GM23248 (cell line): Measurements from ENCODE around the gene WDR7. TPM values are rescaled to one million over a fixed set of nuclear protein-coding genes. Genes with fewer than 3 reads are reported as not detected.

Experiments used
- DNase-seq: peaks from one replicate; pipeline ENCODE4 v3.0.0-alpha.2; 2015
- H2AFZ ChIP-seq: fragments of 200-600 bp; sonication (generic); 2 replicates; pipeline ENCODE4 v1.6.1; 2016; ENCODE audit warnings: antibody characterized with exemption
- H3F3A ChIP-seq: fragments of 200-600 bp; sonication (generic); 2 replicates; pipeline ENCODE4 v1.6.1; 2016; ENCODE audit warnings: mild to moderate bottlenecking, antibody characterized with exemption, mixed run types; ENCODE audit not compliant: insufficient read depth
- H3K27ac ChIP-seq: fragments of 200-600 bp; sonication (generic); 2 replicates; pipeline ENCODE4 v1.5.1; 2016; ENCODE audit warnings: mild to moderate bottlenecking
- H3K27me3 ChIP-seq: fragments of 200-600 bp; sonication (generic); replicated peaks from 2 replicates; pipeline ENCODE4 v1.6.1; 2016; ENCODE audit warnings: mild to moderate bottlenecking; ENCODE audit not compliant: insufficient read depth
- H3K36me3 ChIP-seq: fragments of 200-600 bp; sonication (generic); 2 replicates; pipeline ENCODE4 v1.6.1; 2016; ENCODE audit warnings: low read depth, mild to moderate bottlenecking
- H3K4me1 ChIP-seq: fragments of 200-600 bp; sonication (generic); 2 replicates; pipeline ENCODE4 v1.6.1; 2016; ENCODE audit warnings: mild to moderate bottlenecking; ENCODE audit not compliant: insufficient read depth
- H3K4me2 ChIP-seq: fragments of 200-600 bp; sonication (generic); one replicate; pipeline ENCODE4 v1.6.1; 2016; ENCODE audit warnings: mild to moderate bottlenecking; ENCODE audit not compliant: unreplicated experiment
- H3K4me3 ChIP-seq: fragments of 200-600 bp; sonication (generic); 2 replicates; pipeline ENCODE4 v1.5.1; 2016; ENCODE audit warnings: mild to moderate bottlenecking
- H3K79me2 ChIP-seq: fragments of 200-600 bp; sonication (generic); 2 replicates; pipeline ENCODE4 v1.6.1; 2016; ENCODE audit warnings: mild to moderate bottlenecking; ENCODE audit not compliant: insufficient read depth
- H3K9ac ChIP-seq: fragments of 200-600 bp; sonication (generic); 2 replicates; pipeline ENCODE4 v1.6.1; 2016; ENCODE audit warnings: mild to moderate bottlenecking
- H3K9me2 ChIP-seq: fragments of 200-600 bp; sonication (generic); 2 replicates; pipeline ENCODE4 v1.6.1; 2016; ENCODE audit warnings: mixed run types, mild to moderate bottlenecking, moderate library complexity; ENCODE audit not compliant: insufficient read depth
- H3K9me3 ChIP-seq: fragments of 200-600 bp; sonication (generic); one replicate; pipeline ENCODE4 v1.6.1; 2017; ENCODE audit warnings: low read depth
- H4K20me1 ChIP-seq: fragments of 200-600 bp; sonication (generic); 2 replicates; pipeline ENCODE4 v1.6.0; 2016; ENCODE audit not compliant: insufficient read depth
- EZH2 ChIP-seq: fragments of 200-600 bp; sonication (generic); IDR thresholded peaks from 2 replicates; pipeline ENCODE4 v1.6.1; 2018; ENCODE audit warnings: antibody characterized with exemption, mild to moderate bottlenecking; ENCODE audit not compliant: insufficient read depth, poor library complexity, severe bottlenecking
- EZH2phosphoT487 ChIP-seq: fragments of 200-600 bp; sonication (generic); IDR thresholded peaks from 2 replicates; pipeline ENCODE4 v1.6.1; 2018; ENCODE audit warnings: antibody characterized with exemption, moderate library complexity, mild to moderate bottlenecking, low read depth; ENCODE audit not compliant: insufficient read depth
- WGBS, 2 experiments: methylation state at CpG; one replicate each; pipeline ENCODE4 v1.1.6; 2015 to 2017; ENCODE audit warnings: low lambda C conversion rate in 2 of 2, low coverage in 1 of 2; ENCODE audit errors: missing lambda C conversion rate in 2 of 2; 5-methylcytosine and 5-hydroxymethylcytosine counted together
- in situ Hi-C: fragments of 300-500 bp; cut with MboI; formaldehyde crosslinking; loops from 2 replicates; pipeline ENCODE4 v1.15.0; 2020
- polyA plus RNA-seq: library from polyadenylated mRNA; unstranded; fragments of >200 nt; fragmentation: Nextera tagmentation; extraction: Ambion mirVana; gene quantifications from 2 replicates; pipeline ENCODE4 v1.2.1, GENCODE V29; 2016
- total RNA-seq: library from RNA; depleted of rRNA; stranded (reverse); fragments of >200 nt; shearing (Covaris generic); gene quantifications from 2 replicates; pipeline ENCODE4 v1.2.3, GENCODE V29; 2014

Gene WDR7
- total and polyA plus RNA-seq, 2 experiments from 2014 or later: 6.7 to 8.3 TPM

DNA sequence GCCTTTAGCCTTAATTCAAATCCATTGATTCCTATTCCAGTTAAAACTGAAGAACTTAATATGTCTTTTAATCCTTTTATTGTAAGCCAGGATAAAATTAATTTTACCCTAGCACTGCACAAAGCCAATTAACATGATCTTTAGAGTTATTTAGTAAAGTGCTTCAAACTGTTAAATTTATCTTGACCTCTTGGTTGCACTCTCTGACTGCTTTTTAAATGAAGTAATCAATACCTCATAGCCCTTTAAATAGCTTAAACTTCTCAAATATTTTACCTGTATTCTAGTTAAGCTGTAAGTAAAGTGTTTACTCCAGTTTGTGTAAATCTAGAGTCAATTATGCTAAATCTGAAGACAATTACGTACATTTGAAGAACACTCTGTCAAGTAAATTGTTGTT is 221.0 kb downstream of the WDR7 start:
- Histone ChIP-seq H3K27ac (no peak overlapping the region), H3K27me3 (no peaks in the 10 kb centered on the region), H3K4me2 (no peak overlapping the region), H3K9me2 (no peaks in the 10 kb centered on the region), H3K9me3 (no peaks in the 10 kb centered on the region), H2AFZ (no peak overlapping the region), H3K79me2 (no peaks in the 10 kb centered on the region), H4K20me1 (no peaks in the 10 kb centered on the region), H3K36me3 (no peaks in the 10 kb centered on the region), H3F3A (no peaks in the 10 kb centered on the region), H3K9ac (no peak overlapping the region), H3K4me3 (no peak overlapping the region), H3K4me1 (no peaks in the 10 kb centered on the region)
- WGBS, 2 experiments: 96% methylated on average over 1 of the region's 1 CpG
- TF ChIP-seq EZH2 (no peak), EZH2phosphoT487 (no peak)
- no peak for DNase-seq
- in situ Hi-C loops: loop anchor here (25.0 kb wide), 1 partner anchor 565 kb away; the partner anchor contains the start of gene ONECUT2

DNA sequence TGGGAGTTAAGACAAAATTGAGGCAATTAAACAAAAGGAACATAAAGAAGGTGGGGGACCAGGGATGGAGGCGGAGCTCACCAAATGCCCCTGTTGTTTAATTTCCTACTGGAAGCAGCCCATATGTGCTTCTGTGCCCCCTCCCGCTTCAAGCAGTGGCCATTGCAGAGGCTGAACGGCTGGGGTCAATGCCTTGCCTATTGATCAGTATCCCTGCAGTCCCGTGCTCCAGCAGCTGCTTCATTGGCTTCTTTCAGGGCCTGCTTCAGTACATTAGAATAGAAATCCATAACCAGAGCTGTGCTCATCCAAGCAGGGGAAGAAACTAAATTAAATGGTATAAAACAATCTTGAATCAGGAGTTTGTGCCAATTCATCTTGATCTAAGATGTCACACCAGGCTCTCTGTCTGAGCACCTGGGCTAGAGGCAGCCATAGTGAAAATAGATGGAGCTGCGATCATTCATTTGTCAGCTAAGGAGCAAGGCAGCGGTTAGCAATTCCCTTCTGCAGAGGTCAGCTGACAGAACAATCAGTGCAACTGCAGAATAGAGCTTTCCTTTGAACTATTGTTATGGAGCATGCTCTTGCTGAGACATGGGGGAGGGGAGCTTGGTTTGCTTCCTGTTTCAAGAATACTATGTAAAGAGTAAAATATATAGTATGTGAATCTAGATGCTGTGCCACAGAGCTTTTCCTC is 222.4 kb downstream of the WDR7 start:
- H3F3A ChIP-seq: no peaks in the 10 kb centered on the region
- no peak overlapping the region for H3K27ac ChIP-seq
- DNase-seq: no peak
- H3K27me3 ChIP-seq: no peaks in the 10 kb centered on the region
- no peaks in the 10 kb centered on the region for H3K9me3 ChIP-seq
- H3K4me1 ChIP-seq: no peaks in the 10 kb centered on the region
- H3K36me3 ChIP-seq: no peaks in the 10 kb centered on the region
- in situ Hi-C loops: loop anchor here (25.0 kb wide), 1 partner anchor 564 kb away; the partner anchor contains the start of gene ONECUT2
- H3K79me2 ChIP-seq: no peaks in the 10 kb centered on the region
- no peak overlapping the region for H3K4me3 ChIP-seq
- TF ChIP-seq EZH2phosphoT487 (no peak), EZH2 (no peak)
- H3K9ac ChIP-seq: no peak overlapping the region
- H2AFZ ChIP-seq: no peak overlapping the region
- whole genome bisulfite sequencing, 2 experiments: 95 to 98% methylated on average over 6 of the region's 6 CpGs
- no peaks in the 10 kb centered on the region for H3K9me2 ChIP-seq
- H4K20me1 ChIP-seq: no peaks in the 10 kb centered on the region
- H3K4me2 ChIP-seq: no peak overlapping the region

DNA sequence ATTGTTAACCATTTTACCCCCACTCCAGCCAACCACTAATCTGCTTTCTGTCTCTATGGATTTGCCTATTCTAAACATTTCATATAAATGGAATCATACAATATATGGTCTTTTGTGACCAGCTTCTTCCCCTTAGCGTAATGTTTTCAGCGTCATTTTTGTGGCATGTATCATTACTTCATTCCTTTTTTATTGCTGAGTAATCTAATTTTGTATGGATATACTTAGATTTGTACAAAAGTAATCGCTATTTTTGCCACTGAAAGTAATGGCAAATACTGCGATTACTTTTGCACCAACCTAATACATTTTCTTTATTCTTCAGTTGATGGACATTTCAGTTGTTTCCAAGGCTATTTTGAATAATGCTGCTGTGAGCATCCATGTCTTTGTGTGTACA is 227.6 kb downstream of the WDR7 start:
- Histone ChIP-seq H3K4me1 (no peaks in the 10 kb centered on the region), H3K79me2 (no peaks in the 10 kb centered on the region), H3K36me3 (no peaks in the 10 kb centered on the region), H2AFZ (no peak overlapping the region), H3K4me2 (no peak overlapping the region), H3K4me3 (no peak overlapping the region), H4K20me1 (no peaks in the 10 kb centered on the region), H3K9me2 (no peaks in the 10 kb centered on the region; the same call in 1 of the 2 replicates), H3K9me3 (no peaks in the 10 kb centered on the region), H3K27me3 (no peaks in the 10 kb centered on the region), H3K9ac (no peak overlapping the region), H3K27ac (no peak overlapping the region), H3F3A (no peaks in the 10 kb centered on the region)
- TF ChIP-seq EZH2phosphoT487: no peak
- TF ChIP-seq EZH2: no peak
- DNase-seq: no peak
- 92 to 98% methylated on average over 4 of the region's 4 CpGs for WGBS, 2 experiments
- in situ Hi-C loops: no loop called here

DNA sequence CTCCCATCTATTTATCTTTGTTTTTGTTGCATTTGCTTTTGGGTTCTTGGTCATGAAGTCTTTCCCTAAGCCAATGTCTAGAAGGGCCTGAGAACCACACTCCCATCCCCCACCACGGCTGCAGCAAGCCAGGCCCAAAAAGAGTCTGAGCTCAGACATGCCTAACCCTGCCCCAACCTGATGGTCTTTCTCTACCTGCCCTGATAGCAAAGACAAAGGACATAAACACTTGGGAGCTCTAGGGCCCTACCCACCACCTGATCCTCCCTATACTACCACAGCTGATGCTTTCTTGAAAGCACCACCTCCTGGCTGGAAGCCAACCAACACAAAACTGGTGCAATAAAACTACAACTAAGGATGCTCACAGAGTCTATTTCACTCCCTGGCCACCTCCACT is 233.4 kb downstream of the WDR7 start:
- Histone ChIP-seq H3K9me2 (no peaks in the 10 kb centered on the region), H3K4me1 (peaks cover 12% of the 10 kb centered on the region), H4K20me1 (no peaks in the 10 kb centered on the region), H3K9ac (no peak overlapping the region), H3K4me2 (no peak overlapping the region), H3K27me3 (no peaks in the 10 kb centered on the region), H2AFZ (no peak overlapping the region), H3K9me3 (no peaks in the 10 kb centered on the region), H3F3A (peaks cover 6% of the 10 kb centered on the region), H3K27ac (no peak overlapping the region), H3K4me3 (no peak overlapping the region), H3K36me3 (no peaks in the 10 kb centered on the region), H3K79me2 (no peaks in the 10 kb centered on the region)
- DNase-seq: no peak
- WGBS, 2 experiments: 100% methylated on average over 1 of the region's 1 CpG
- in situ Hi-C loops: no loop called here
- TF ChIP-seq EZH2 (no peak), EZH2phosphoT487 (no peak)
